SK-N-SH (cell line): ENCODE results near the gene ATP6V1G2.

Experiments
- MXI1 ChIP-seq: IDR thresholded peaks from 2 replicates; pipeline ENCODE4 v1.6.1; 2012; ENCODE audit warnings: mild to moderate bottlenecking, low read depth, low read length, improper control_type of control experiment
- RFX5 ChIP-seq: IDR thresholded peaks from 2 replicates; pipeline ENCODE4 v1.6.1; 2012; ENCODE audit warnings: mild to moderate bottlenecking, improper control_type of control experiment, low read length
- RXRA ChIP-seq: IDR thresholded peaks from 2 replicates; pipeline ENCODE4 v1.4.0; 2012; ENCODE audit warnings: low read depth, mild to moderate bottlenecking, borderline replicate concordance
- TF ChIP-seq, protein P1 (sequence below): fragments of 150-350 bp; IDR thresholded peaks from 2 replicates; pipeline ENCODE4 v1.6.1; 2016; ENCODE audit warnings: mild to moderate bottlenecking, low read depth, low read length
- TF ChIP-seq, protein P2 (sequence below): fragments of 200-600 bp; sonication (generic); IDR thresholded peaks from 2 replicates; pipeline ENCODE4 v1.6.1; 2017; ENCODE audit warnings: antibody characterized with exemption, mild to moderate bottlenecking, moderate library complexity
- TF ChIP-seq, protein P3 (sequence below): IDR thresholded peaks from 2 replicates; pipeline ENCODE4 v1.6.1; 2012; ENCODE audit warnings: mild to moderate bottlenecking, low read depth, low read length, moderate library complexity
- TF ChIP-seq, protein P4 (sequence below): fragments of 150-350 bp; IDR thresholded peaks from 2 replicates; pipeline ENCODE4 v1.6.1; 2017; ENCODE audit warnings: antibody characterized with exemption, low read length, low read depth, borderline replicate concordance

DNA sequence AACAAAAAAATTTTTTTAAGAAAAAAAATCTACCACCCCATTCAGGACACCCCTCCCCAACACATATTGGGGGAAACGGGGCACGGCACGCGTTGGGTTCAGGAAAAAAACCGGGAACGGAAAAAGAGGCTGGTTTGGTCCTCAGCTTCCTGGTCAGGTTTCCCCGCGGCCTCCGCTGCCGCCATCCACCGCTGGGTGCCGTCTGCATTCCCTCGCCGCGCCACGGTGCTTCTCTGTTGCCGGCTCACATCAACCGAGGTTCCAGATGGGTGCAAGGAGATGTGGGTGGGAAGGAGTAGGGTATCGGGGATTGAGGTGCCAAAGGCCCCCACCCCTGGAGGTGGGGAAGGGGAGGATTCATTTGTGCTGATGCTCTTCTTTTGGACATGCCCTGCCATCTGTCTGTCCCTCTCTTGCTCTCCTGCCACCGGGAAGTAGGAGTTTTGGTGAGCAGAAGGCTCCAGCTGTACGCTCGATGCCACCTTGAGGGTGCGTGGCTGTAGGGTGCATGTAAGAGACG is 11.8 kb downstream of the ATP6V1G2 start:
- TF ChIP-seq RXRA (no peak), RFX5 (no peak), MXI1 (no peak)
- TF ChIP-seq, protein P1, sequence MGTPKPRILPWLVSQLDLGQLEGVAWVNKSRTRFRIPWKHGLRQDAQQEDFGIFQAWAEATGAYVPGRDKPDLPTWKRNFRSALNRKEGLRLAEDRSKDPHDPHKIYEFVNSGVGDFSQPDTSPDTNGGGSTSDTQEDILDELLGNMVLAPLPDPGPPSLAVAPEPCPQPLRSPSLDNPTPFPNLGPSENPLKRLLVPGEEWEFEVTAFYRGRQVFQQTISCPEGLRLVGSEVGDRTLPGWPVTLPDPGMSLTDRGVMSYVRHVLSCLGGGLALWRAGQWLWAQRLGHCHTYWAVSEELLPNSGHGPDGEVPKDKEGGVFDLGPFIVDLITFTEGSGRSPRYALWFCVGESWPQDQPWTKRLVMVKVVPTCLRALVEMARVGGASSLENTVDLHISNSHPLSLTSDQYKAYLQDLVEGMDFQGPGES, result no peak
- TF ChIP-seq, protein P2, sequence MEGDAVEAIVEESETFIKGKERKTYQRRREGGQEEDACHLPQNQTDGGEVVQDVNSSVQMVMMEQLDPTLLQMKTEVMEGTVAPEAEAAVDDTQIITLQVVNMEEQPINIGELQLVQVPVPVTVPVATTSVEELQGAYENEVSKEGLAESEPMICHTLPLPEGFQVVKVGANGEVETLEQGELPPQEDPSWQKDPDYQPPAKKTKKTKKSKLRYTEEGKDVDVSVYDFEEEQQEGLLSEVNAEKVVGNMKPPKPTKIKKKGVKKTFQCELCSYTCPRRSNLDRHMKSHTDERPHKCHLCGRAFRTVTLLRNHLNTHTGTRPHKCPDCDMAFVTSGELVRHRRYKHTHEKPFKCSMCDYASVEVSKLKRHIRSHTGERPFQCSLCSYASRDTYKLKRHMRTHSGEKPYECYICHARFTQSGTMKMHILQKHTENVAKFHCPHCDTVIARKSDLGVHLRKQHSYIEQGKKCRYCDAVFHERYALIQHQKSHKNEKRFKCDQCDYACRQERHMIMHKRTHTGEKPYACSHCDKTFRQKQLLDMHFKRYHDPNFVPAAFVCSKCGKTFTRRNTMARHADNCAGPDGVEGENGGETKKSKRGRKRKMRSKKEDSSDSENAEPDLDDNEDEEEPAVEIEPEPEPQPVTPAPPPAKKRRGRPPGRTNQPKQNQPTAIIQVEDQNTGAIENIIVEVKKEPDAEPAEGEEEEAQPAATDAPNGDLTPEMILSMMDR, result no peak
- TF ChIP-seq, protein P3, sequence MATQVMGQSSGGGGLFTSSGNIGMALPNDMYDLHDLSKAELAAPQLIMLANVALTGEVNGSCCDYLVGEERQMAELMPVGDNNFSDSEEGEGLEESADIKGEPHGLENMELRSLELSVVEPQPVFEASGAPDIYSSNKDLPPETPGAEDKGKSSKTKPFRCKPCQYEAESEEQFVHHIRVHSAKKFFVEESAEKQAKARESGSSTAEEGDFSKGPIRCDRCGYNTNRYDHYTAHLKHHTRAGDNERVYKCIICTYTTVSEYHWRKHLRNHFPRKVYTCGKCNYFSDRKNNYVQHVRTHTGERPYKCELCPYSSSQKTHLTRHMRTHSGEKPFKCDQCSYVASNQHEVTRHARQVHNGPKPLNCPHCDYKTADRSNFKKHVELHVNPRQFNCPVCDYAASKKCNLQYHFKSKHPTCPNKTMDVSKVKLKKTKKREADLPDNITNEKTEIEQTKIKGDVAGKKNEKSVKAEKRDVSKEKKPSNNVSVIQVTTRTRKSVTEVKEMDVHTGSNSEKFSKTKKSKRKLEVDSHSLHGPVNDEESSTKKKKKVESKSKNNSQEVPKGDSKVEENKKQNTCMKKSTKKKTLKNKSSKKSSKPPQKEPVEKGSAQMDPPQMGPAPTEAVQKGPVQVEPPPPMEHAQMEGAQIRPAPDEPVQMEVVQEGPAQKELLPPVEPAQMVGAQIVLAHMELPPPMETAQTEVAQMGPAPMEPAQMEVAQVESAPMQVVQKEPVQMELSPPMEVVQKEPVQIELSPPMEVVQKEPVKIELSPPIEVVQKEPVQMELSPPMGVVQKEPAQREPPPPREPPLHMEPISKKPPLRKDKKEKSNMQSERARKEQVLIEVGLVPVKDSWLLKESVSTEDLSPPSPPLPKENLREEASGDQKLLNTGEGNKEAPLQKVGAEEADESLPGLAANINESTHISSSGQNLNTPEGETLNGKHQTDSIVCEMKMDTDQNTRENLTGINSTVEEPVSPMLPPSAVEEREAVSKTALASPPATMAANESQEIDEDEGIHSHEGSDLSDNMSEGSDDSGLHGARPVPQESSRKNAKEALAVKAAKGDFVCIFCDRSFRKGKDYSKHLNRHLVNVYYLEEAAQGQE, result no peak
- TF ChIP-seq, protein P4, sequence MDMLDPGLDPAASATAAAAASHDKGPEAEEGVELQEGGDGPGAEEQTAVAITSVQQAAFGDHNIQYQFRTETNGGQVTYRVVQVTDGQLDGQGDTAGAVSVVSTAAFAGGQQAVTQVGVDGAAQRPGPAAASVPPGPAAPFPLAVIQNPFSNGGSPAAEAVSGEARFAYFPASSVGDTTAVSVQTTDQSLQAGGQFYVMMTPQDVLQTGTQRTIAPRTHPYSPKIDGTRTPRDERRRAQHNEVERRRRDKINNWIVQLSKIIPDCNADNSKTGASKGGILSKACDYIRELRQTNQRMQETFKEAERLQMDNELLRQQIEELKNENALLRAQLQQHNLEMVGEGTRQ, result no peak
